Measurements from ENCODE around the gene MPI. TPM values are rescaled to one million over a fixed set of nuclear protein-coding genes. Genes with fewer than 3 reads are reported as not detected.

The MPI gene
- total and polyA plus RNA-seq, 2 donors (not counting 3 experiments of a cell fraction or from before 2014, with no cell fraction given), result 36.3 to 69.3 TPM

- intact Hi-C loops (cut with micrococcal nuclease), result no loop called here
- Histone ChIP-seq H3K9me1 (replicated peaks; ENCODE audit: control insufficient read depth, extremely low read depth, insufficient read depth, low read length) (no peaks in the 10 kb centered on the region), H4K20me1 (replicated peaks; ENCODE audit: control insufficient read depth, extremely low read depth, insufficient read depth, low read length) (no peaks in the 10 kb centered on the region), H3K9ac (replicated peaks; ENCODE audit: extremely low read depth, insufficient read depth, low read length) (no peak overlapping the region), H3K4me2 (ENCODE audit: insufficient read depth, low read length) (no peak overlapping the region), H3K4me1 (ENCODE audit: control insufficient read depth, extremely low read depth, insufficient read depth, low read length) (peaks cover 28% of the 10 kb centered on the region), H3K79me2 (ENCODE audit: control insufficient read depth, insufficient read depth, low read length) (peaks cover 46% of the 10 kb centered on the region), H3K27ac (ENCODE audit: insufficient read depth, low read depth, low read length) (no peak overlapping the region), H3K4me3 (replicated peaks in 1 of 3; ENCODE audit: insufficient read depth in 1 of 3, low read depth in 1 of 3, low read length in 3 of 3) (no peak overlapping the region), H3K36me3 (ENCODE audit: control insufficient read depth in 2 of 2, extremely low read depth in 1 of 2, insufficient read depth in 2 of 2, low read length in 2 of 2) (no peaks in the 10 kb centered on the region), H3K9me3 (replicated peaks; ENCODE audit: control insufficient read depth, insufficient read depth, low read length) (no peaks in the 10 kb centered on the region), H3K27me3 (ENCODE audit: control insufficient read depth in 2 of 2, insufficient read depth in 2 of 2, low read length in 2 of 2) (no peaks in the 10 kb centered on the region), H2AFZ (ENCODE audit: low read depth, low read length) (no peak overlapping the region)
- FAIRE-seq, result no peak
- dilution Hi-C loops (cut with MboI; ENCODE audit: extremely low pct_ligation_motif_present, low sequenced_read_pairs), result no loop called here
- ChIA-PET POLR2A (no interaction called here), CTCF (interaction anchor here (6.4 kb wide), 1 partner anchor 36 kb away, joined by 54 read pairs; no protein-coding TSS in a partner anchor)
- no peak for TF ChIP-seq POLR2AphosphoS5 (IDR thresholded peaks at IDR 0.05; ENCODE audit: insufficient read depth, low read depth, low read length)
- no peak for TF ChIP-seq GATA2 (IDR thresholded peaks at IDR 0.05; ENCODE audit: insufficient read depth, insufficient read length, low read depth, low read length)
- no peak for TF ChIP-seq CTCF (IDR thresholded peaks at IDR 0.05; ENCODE audit: extremely low read depth in 1 of 2, insufficient read depth in 1 of 2, low read depth in 1 of 2, low read length in 2 of 2)
- no peak for TF ChIP-seq FOS (IDR thresholded peaks at IDR 0.05; ENCODE audit: borderline replicate concordance, insufficient read depth, low read length)
- no peak for TF ChIP-seq JUN (IDR thresholded peaks at IDR 0.05; ENCODE audit: borderline replicate concordance, insufficient read depth, insufficient read length, low read depth)
- no peak for TF ChIP-seq POLR2A (IDR thresholded peaks at IDR 0.05; ENCODE audit: low read depth, low read length)
- no peak for TF ChIP-seq EZH2 (IDR thresholded peaks at IDR 0.05; ENCODE audit: borderline replicate concordance, low read depth, low read length, severe bottlenecking)
- TF ChIP-seq MYC (IDR thresholded peaks at IDR 0.05; ENCODE audit: low read depth, low read length), result no peak
- no peak for TF ChIP-seq MAX (IDR thresholded peaks at IDR 0.05; ENCODE audit: insufficient read depth, insufficient read length)
- BruUV-seq (replicated peaks), result no TSS peak
- no peak for DNase-seq (ENCODE audit: low read depth, low spot score)
Measured at GRCh38 chr15:74865316-74865715, 24.5 kb upstream of the MPI start.
